Uterus (tissue), 4 donors: ENCODE data around the gene NCAPD3. TPM values are rescaled to one million over a fixed set of nuclear protein-coding genes. Genes with fewer than 3 reads are reported as not detected.

Experiments used
- DNase-seq, 2 donors: peaks; one replicate each; pipeline ENCODE4 v3.0.0-alpha.2; 2019 to 2020
- H3K27ac ChIP-seq, 2 donors: fragments of 200-600 bp; sonication (generic); 1 replicate in 1 of 2; 2 replicates in 1 of 2; pipeline ENCODE4 v1.5.1; 2016 to 2018
- H3K27me3 ChIP-seq, 2 donors: fragments of 200-600 bp; sonication (generic); one replicate each; pipeline ENCODE4 v1.5.1; 2018 to 2019; ENCODE audit warnings: control low read depth in 1 of 2
- H3K36me3 ChIP-seq, 2 donors: fragments of 200-600 bp; sonication (generic); one replicate each; pipeline ENCODE4 v1.5.1; 2019; ENCODE audit warnings: control low read depth in 1 of 2
- H3K4me1 ChIP-seq, 2 donors: fragments of 200-600 bp; sonication (generic); one replicate each; pipeline ENCODE4 v1.5.1; 2018 to 2019; ENCODE audit warnings: control low read depth in 1 of 2
- H3K4me3 ChIP-seq, 2 donors: fragments of 200-600 bp; sonication (generic); 1 replicate in 1 of 2; 2 replicates in 1 of 2; pipeline ENCODE4 v1.5.1; 2018 to 2019; ENCODE audit warnings: mild to moderate bottlenecking in 1 of 2
- H3K9me3 ChIP-seq, 2 donors: fragments of 200-600 bp; sonication (generic); one replicate each; pipeline ENCODE4 v1.5.1; 2019; ENCODE audit warnings: control low read depth in 1 of 2
- POLR2A ChIP-seq, 2 donors: fragments of 450-650 bp; IDR thresholded peaks; one replicate each; pipeline ENCODE4 v1.6.1; 2016; ENCODE audit warnings: antibody characterized with exemption in 2 of 2, mild to moderate bottlenecking in 1 of 2, moderate library complexity in 1 of 2
- intact Hi-C: fragments of 100-400 bp; cut with DNase I; formaldehyde crosslinking; loops from one replicate; pipeline ENCODE4 v1.15.1; 2023; ENCODE audit warnings: low total_unique reads
- total RNA-seq, 4 donors: library from RNA; depleted of rRNA in 3 of 4; stranded (reverse); fragments of >200 nt in 3 of 4; gene quantifications; one replicate each; pipeline versions ENCODE4 v1.1.0 to v1.2.4, GENCODE V29; 2014 to 2023
- TF ChIP-seq, protein P1 (sequence below), 4 experiments: fragments of 200-600 bp in 2 of 4; fragments of 450-650 bp in 2 of 4; sonication (generic) in 2 of 4; IDR thresholded peaks; one replicate each; pipeline ENCODE4 v1.5.1; 2016 to 2019; ENCODE audit warnings: antibody characterized with exemption in 4 of 4, mild to moderate bottlenecking in 2 of 4, moderate library complexity in 1 of 4
- donor health status: DM: yes; HTN: yes; CAD: no.

Gene NCAPD3
- total RNA-seq, 4 donors from 2014 or later = 6.4 to 27.1 (median 9.9) TPM

DNA sequence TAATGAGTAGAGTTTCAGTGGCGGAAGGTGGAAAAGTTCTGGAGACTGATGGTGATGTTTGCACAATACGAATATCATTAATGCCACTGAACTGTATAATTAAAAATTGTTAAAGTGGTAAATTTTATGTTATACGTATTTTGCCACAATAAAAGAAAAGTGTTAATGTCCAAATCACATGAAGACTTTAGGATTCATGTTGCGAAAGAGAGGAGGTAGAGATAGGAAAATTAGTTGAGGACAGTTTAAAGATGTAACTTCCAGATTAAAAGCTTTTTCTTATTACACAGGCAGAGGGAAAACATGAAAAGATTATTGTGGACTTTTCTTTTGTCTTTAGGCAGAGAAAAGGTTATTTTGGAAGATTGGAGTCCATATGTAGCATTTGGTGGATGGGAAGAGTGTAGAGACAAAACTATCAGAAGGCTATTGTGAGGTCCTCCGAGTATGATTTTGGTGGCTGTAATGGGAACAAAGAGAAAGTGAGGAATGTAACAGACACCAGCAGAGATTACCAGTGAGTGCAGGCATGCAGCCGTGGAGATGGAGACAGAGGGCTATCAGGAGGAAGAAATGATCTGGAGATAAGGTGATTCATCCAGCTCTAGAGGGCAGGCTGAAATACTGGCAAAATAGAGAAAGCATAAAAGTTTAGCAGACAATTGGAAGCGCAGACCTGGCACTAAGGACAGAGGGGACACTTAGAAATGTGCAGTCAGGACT lies 13.2 kb upstream of the NCAPD3 start:
- no peaks in the 10 kb centered on the region for H3K9me3 ChIP-seq
- DNase-seq = no peak
- intact Hi-C loops = no loop called here
- no peaks in the 10 kb centered on the region for H3K4me1 ChIP-seq
- no peaks in the 10 kb centered on the region for H3K36me3 ChIP-seq
- TF ChIP-seq POLR2A (IDR thresholded peaks at IDR 0.05) = no peak
- TF ChIP-seq, protein P1, sequence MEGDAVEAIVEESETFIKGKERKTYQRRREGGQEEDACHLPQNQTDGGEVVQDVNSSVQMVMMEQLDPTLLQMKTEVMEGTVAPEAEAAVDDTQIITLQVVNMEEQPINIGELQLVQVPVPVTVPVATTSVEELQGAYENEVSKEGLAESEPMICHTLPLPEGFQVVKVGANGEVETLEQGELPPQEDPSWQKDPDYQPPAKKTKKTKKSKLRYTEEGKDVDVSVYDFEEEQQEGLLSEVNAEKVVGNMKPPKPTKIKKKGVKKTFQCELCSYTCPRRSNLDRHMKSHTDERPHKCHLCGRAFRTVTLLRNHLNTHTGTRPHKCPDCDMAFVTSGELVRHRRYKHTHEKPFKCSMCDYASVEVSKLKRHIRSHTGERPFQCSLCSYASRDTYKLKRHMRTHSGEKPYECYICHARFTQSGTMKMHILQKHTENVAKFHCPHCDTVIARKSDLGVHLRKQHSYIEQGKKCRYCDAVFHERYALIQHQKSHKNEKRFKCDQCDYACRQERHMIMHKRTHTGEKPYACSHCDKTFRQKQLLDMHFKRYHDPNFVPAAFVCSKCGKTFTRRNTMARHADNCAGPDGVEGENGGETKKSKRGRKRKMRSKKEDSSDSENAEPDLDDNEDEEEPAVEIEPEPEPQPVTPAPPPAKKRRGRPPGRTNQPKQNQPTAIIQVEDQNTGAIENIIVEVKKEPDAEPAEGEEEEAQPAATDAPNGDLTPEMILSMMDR (IDR thresholded peaks at IDR 0.05) = no peak
- H3K27me3 ChIP-seq = no peaks in the 10 kb centered on the region
- no peak overlapping the region for H3K27ac ChIP-seq
- no peak overlapping the region for H3K4me3 ChIP-seq

DNA sequence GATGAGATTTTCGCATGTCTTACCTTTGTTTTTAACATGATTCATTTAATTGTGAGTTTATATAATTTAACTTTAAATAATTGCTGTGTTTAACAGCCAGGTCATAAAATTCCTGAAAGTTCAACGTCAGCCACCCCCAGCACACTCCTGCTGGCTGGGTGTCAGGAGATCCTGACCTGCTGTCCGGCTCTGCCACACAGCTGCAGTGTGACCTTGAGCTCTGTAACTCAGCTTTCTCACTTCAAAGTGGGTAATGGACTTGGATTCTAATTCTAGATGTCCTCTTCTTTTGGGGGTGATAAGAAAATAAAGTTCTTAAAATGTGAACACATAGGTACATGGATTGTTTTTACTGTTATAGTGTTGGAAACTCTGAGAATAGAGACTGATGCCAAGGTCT lies 11.6 kb upstream of the NCAPD3 start:
- H3K36me3 ChIP-seq = no peaks in the 10 kb centered on the region
- no peak for DNase-seq
- H3K27me3 ChIP-seq = no peaks in the 10 kb centered on the region
- no peaks in the 10 kb centered on the region for H3K4me1 ChIP-seq
- no peak overlapping the region for H3K4me3 ChIP-seq
- H3K27ac ChIP-seq = no peak overlapping the region
- intact Hi-C loops = no loop called here
- TF ChIP-seq POLR2A (IDR thresholded peaks at IDR 0.05) = no peak
- TF ChIP-seq, protein P1 (IDR thresholded peaks at IDR 0.05) = no peak
- H3K9me3 ChIP-seq = no peaks in the 10 kb centered on the region

DNA sequence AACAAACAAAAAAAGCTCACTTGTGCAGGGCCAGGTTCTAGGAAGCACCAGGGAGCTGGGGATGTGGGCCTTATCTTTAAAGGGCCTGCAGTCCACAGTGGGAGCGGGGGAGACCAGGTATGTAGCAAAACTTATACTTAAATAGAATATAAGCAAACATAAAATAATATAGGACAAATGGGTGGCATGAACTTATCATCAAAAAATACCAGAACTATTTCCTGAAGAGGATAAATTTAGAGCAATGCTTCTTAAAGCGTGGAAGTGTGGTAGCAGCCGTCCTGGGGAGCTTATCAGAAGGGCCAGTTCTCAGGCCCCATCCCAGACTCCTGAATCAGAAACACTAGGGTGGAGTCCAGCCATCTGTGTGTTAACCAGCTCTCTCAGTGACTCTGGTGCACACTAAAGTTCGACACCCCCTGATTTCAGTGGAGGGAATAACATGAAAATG lies 10.0 kb upstream of the NCAPD3 start:
- DNase-seq = no peak
- H3K36me3 ChIP-seq = no peaks in the 10 kb centered on the region
- H3K4me3 ChIP-seq = no peak overlapping the region
- H3K4me1 ChIP-seq = no peaks in the 10 kb centered on the region
- TF ChIP-seq POLR2A (IDR thresholded peaks at IDR 0.05) = no peak
- intact Hi-C loops = no loop called here
- no peaks in the 10 kb centered on the region for H3K9me3 ChIP-seq
- H3K27ac ChIP-seq = no peak overlapping the region
- H3K27me3 ChIP-seq = no peaks in the 10 kb centered on the region

DNA sequence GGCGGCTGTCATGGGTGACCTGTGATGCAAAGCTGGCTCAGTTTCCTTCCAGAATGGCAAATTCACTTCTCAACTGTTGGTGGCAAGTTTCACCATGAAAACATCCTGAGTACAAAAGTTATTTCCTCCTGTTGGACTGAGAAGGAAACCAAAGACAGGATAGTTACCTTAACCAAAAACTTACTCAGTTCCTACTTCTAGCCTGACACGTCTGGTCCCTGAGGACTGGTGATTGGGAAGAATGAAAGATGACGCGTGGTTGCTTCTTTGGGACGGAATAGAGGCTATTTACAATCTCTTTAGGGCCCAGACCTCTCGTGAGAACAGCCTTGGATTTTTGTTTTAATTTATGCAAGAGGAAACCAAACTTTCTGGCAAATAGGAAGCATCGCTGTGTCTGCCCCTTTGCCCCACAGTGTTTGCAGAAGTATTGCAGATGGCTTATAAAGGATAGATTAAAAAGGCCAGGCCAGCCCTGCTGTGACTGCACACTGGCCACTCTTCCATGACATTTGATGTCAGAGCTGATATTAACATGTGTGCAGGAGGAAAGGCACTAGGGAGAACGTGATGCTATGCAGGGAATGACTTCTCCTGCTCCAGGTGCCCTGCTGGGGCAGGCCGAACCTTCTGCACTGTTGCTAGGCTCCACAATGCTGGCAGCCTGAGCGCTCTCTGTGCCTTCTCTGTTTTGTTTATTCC lies 8.3 kb upstream of the NCAPD3 start:
- H3K27ac ChIP-seq = no peak overlapping the region
- TF ChIP-seq POLR2A (IDR thresholded peaks at IDR 0.05) = no peak

DNA sequence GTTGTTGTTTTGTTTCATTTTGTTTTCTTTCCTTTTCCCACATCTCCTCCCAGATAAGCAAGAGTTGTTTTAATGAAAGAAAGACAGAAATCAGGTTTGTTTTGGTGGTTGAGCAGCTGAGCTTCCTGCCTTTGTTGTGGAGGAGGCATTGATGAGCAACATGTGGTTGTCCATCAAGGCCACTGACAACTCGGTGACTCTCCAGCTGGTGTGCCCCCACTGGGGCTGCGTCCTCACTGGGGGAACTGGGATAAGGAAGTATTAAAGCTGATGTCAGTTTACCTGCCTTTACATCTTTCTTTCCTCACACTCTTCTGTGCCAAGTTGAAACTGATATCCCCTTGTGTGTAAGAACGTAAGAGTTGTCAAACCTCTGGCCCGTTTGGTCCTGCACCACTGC lies 6.6 kb upstream of the NCAPD3 start:
- Histone ChIP-seq H3K27ac (no peak overlapping the region), H3K36me3 (no peaks in the 10 kb centered on the region), H3K9me3 (no peaks in the 10 kb centered on the region), H3K4me1 (peaks cover 0 to 9% of the 10 kb centered on the region in 2 donors), H3K4me3 (no peak overlapping the region), H3K27me3 (no peaks in the 10 kb centered on the region)
- intact Hi-C loops = no loop called here
- no peak for DNase-seq
- TF ChIP-seq, protein P1 (IDR thresholded peaks at IDR 0.05) = no peak
- no peak for TF ChIP-seq POLR2A (IDR thresholded peaks at IDR 0.05)

More for the DNA sequence above, 8.3 kb upstream of the NCAPD3 start:
- H3K4me1 ChIP-seq = no peaks in the 10 kb centered on the region
- no peaks in the 10 kb centered on the region for H3K9me3 ChIP-seq
- intact Hi-C loops = no loop called here
- no peaks in the 10 kb centered on the region for H3K27me3 ChIP-seq
- no peak overlapping the region for H3K4me3 ChIP-seq
- H3K36me3 ChIP-seq = no peaks in the 10 kb centered on the region
- DNase-seq = no peak

DNA sequence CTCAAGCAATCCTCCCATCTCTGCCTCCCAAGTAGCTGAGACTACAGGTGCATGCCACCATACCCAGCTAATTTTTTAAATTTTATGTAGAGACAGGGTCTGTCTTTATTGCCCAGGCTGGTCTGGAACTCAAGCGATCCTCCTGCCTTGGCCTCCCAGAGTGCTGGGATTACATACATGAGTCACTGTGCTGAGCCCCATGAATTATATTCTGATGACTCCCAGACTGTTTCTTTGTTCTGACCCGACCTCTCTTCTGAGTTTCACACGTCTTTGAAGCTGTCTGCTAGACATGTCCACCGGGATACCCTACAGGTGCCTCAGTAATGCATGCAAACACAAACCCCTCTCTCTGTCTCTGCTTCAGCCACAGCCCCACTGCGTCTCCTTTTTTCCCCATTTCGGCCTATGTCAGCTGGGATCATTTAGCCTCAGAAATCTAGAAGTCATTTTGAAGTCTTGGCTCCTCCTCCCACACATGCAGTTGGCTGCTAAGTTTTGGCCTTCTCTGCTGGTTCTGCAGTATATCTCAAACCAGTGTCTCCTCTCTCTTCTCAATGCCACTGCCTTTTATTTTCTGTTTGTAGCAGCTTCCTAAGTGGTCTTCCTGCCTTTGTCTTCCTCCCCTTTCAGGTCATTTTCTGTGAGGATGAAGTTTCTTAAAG lies 5.5 kb upstream of the NCAPD3 start:
- H3K9me3 ChIP-seq = no peaks in the 10 kb centered on the region
- no peak for DNase-seq
- no peaks in the 10 kb centered on the region for H3K36me3 ChIP-seq
- TF ChIP-seq, protein P1 (IDR thresholded peaks at IDR 0.05) = no peak
- no peak for TF ChIP-seq POLR2A (IDR thresholded peaks at IDR 0.05)
- H3K27me3 ChIP-seq = no peaks in the 10 kb centered on the region
- intact Hi-C loops = no loop called here
- H3K27ac ChIP-seq = no peak overlapping the region
- peaks cover 0 to 9% of the 10 kb centered on the region in 2 donors for H3K4me1 ChIP-seq
- no peak overlapping the region for H3K4me3 ChIP-seq
